ENCODE data around the gene SUGCT. TPM values are rescaled to one million over a fixed set of nuclear protein-coding genes. Genes with fewer than 3 reads are reported as not detected.

SUGCT gene
- total and polyA plus RNA-seq, 9 of the 15 experiments (the other 6 are each of a cell fraction or from before 2014, with no cell fraction given), result 0.58 to 2.5 (median 1.4) TPM

- in situ Hi-C loops (cut with MboI) (no loop called here), intact Hi-C loops (cut with micrococcal nuclease) (no loop called here)
- POLR2A ChIA-PET, result no interaction called here
- no peaks in the 10 kb centered on the region for H3K9me1 ChIP-seq (ENCODE audit: control insufficient read depth, insufficient read depth, low read length)
- no TSS peak for BruUV-seq (replicated peaks)
- no peaks in the 10 kb centered on the region for H3K36me3 ChIP-seq (ENCODE audit: control insufficient read depth, insufficient read depth, low read length)
- H3K4me1 ChIP-seq (replicated peaks in 1 of 2; ENCODE audit: control insufficient read depth in 2 of 2, insufficient read depth in 2 of 2, low read length in 2 of 2), result no peaks in the 10 kb centered on the region
- H3K79me2 ChIP-seq (ENCODE audit: control insufficient read depth, insufficient read depth, low read length), result no peaks in the 10 kb centered on the region
- no peak overlapping the region for H3K9ac ChIP-seq (ENCODE audit: insufficient read depth in 1 of 2, low read depth in 2 of 2, low read length in 2 of 2)
- no peak overlapping the region for H3K4me2 ChIP-seq (ENCODE audit: insufficient read depth, low read length)
- ATAC-seq, result no peak
- no peaks in the 10 kb centered on the region for H4K20me1 ChIP-seq (replicated peaks; ENCODE audit: control insufficient read depth, insufficient read depth, low read length)
- no peak overlapping the region for H2AFZ ChIP-seq (ENCODE audit: low read depth, low read length)
- H3K27me3 ChIP-seq (ENCODE audit: control insufficient read depth in 2 of 2, insufficient read depth in 2 of 2, low read length in 2 of 2), result no peaks in the 10 kb centered on the region
- H3K27ac ChIP-seq (ENCODE audit: extremely low read depth, low read depth, low read length), result no peak overlapping the region
- DNase-seq (ENCODE audit: extremely low read depth in 1 of 4, low spot score in 3 of 4), result no peak
- H3K9me3 ChIP-seq (replicated peaks; ENCODE audit: control insufficient read depth, insufficient read depth, low read depth, low read length), result no peaks in the 10 kb centered on the region
- TF ChIP-seq HOXB6 (CRISPR knock-in tag; IDR thresholded peaks at IDR 0.05; ENCODE audit: borderline replicate concordance), result no peak
- no peak for TF ChIP-seq GTF3C2 (IDR thresholded peaks at IDR 0.05; ENCODE audit: borderline replicate concordance, extremely low read depth, insufficient read length)
- TF ChIP-seq FOXM1 (IDR thresholded peaks at IDR 0.05; ENCODE audit: low read depth), result no peak
- TF ChIP-seq FOXM1 (CRISPR knock-in tag; IDR thresholded peaks at IDR 0.05; ENCODE audit: low read depth), result no peak
- no peak for TF ChIP-seq ZNF589 (CRISPR knock-in tag; IDR thresholded peaks at IDR 0.05; ENCODE audit: low read depth)
- TF ChIP-seq SRSF3 (IDR thresholded peaks at IDR 0.05; ENCODE audit: insufficient read depth, low read length), result no peak
- no peak for TF ChIP-seq ARID2 (IDR thresholded peaks at IDR 0.05)
- TF ChIP-seq ZNF76 (CRISPR knock-in tag; IDR thresholded peaks at IDR 0.05; ENCODE audit: borderline replicate concordance), result no peak
- no peak for TF ChIP-seq ZNF316 (IDR thresholded peaks at IDR 0.05)
- TF ChIP-seq DMBX1 (CRISPR knock-in tag; IDR thresholded peaks at IDR 0.05; ENCODE audit: borderline replicate concordance), result no peak
- TF ChIP-seq CGGBP1 (CRISPR knock-in tag; IDR thresholded peaks at IDR 0.05), result no peak
- TF ChIP-seq GATAD2B (IDR thresholded peaks at IDR 0.05; ENCODE audit: borderline replicate concordance), result no peak
- no peak for TF ChIP-seq ZKSCAN8 (CRISPR knock-in tag; IDR thresholded peaks at IDR 0.05)
- no peak for TF ChIP-seq RAD21 (CRISPR knock-in tag; conservative IDR thresholded peaks at IDR 0.05 in 1 of 2, IDR thresholded peaks at IDR 0.05 in 1 of 2)
- TF ChIP-seq DEAF1 (CRISPR knock-in tag; IDR thresholded peaks at IDR 0.05), result no peak
- FAIRE-seq, result no peak
- H3K4me3 ChIP-seq, result no peak overlapping the region
- CTCF ChIA-PET (ENCODE audit: low intra/inter-chr PET ratio), result no interaction called here
- WGBS (ENCODE audit: insufficient coverage, low coverage, missing lambda C conversion rate), result 9% methylated on average over 6 of the region's 6 CpGs
These were observed 335.3 kb downstream of the SUGCT start for GRCh38 chr7:40470091-40470592.

Data from K562 (cell line).